Upper lobe of left lung (tissue), 4 donors: ENCODE data around the gene POLE3.

ENCODE experiments used
- EP300 ChIP-seq, 4 donors: sonication (generic); formaldehyde crosslinking; IDR thresholded peaks; one replicate each; pipeline ENCODE4 v1.5.1; 2017; ENCODE audit warnings: antibody characterized with exemption in 4 of 4, control low read depth in 2 of 4
- POLR2A ChIP-seq, 4 donors: fragments of 450-650 bp; IDR thresholded peaks; one replicate each; pipeline ENCODE4 v1.5.1; 2016 to 2017; ENCODE audit warnings: antibody characterized with exemption in 4 of 4, mild to moderate bottlenecking in 2 of 4
- POLR2AphosphoS5 ChIP-seq, 2 donors: sonication (generic); formaldehyde crosslinking; IDR thresholded peaks; one replicate each; pipeline ENCODE4 v1.5.1; 2017; ENCODE audit warnings: antibody characterized with exemption in 2 of 2

GRCh38 chr9:113360242-113360842, 50.1 kb downstream of the POLE3 start:
- TF ChIP-seq POLR2A (IDR thresholded peaks at IDR 0.05) (no peak), EP300 (IDR thresholded peaks at IDR 0.05) (no peak), POLR2AphosphoS5 (IDR thresholded peaks at IDR 0.05) (no peak)
